Measurements from ENCODE around the gene DNM3.

Gene DNM3

DNA sequence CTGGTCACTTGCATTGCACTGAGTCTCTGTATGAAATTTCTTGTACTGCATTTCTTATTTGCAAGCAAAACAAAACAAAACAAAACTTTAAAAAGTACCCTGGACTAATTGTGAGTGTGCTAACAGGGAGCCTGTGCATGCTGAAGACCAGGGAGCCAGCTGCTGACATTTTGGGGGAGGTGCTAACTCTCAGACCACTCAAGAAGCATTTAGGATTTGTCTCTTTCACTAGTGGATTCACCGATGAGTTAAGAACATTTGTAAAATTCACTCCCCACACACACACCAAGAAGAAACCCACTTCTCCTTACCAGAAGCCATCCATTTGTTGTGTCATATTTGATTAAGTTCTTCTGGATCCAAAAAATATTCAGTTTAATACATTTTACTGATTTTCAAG, 483.5 kb downstream of the DNM3 start:
- no peak for DNase-seq (ENCODE audit: low read depth, low spot score)

DNA sequence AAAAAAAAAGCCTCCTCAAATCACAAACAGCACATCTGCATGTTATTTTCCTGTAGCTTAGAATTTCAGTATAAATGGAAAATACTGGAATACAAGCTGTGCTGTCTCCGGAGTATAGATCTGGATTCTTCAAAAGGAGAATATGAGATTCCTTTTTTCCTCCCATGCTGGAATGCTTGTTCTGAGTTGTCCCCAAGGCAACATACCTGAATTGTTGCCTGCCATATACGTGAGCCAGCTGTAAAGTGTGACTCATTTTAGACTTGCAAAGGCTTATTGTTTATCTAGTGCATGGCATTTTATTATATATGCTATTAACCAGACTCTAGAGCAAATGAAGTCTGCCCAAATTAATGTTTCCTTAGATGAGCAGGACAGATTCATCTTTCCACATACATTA, 484.2 kb downstream of the DNM3 start:
- DNase-seq (ENCODE audit: low read depth, low spot score) = no peak

GRCh38 chr1:172326136-172326535, 484.8 kb downstream of the DNM3 start:
- no peak for DNase-seq (ENCODE audit: low read depth, low spot score)

GRCh38 chr1:172328266-172328665, 487.0 kb downstream of the DNM3 start:
- no peak for DNase-seq (ENCODE audit: low read depth, low spot score)

GRCh38 chr1:172332230-172332629, 490.9 kb downstream of the DNM3 start:
- DNase-seq (ENCODE audit: low read depth, low spot score) = no peak

- DNase-seq (ENCODE audit: low read depth, low spot score) = no peak
These were observed 494.1 kb downstream of the DNM3 start for GRCh38 chr1:172335377-172335776.

DNA sequence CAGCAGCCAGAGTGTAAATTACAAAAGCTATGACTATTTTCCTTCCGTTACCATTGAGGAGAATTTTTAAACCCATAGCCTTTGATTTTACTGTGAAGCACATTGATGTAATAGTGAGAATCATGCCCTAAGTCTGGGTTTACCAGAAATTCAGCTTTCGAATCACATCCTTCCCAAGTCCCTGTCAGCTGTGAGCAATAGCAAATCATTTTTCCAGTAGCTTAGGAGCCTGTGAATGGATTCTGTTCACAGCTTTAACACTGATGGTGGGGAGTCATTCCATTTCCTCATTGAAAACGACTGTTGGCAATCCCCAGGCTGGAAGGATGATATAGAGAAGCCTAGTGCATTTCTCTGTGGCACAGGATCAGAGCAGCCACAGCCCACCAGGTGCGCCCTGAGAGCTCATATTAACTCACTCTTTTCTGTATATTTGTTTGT, 497.0 kb downstream of the DNM3 start:
- DNase-seq (ENCODE audit: low read depth, low spot score) = no peak

- no peak for DNase-seq (ENCODE audit: low read depth, low spot score)
These were observed 498.5 kb downstream of the DNM3 start for GRCh38 chr1:172339842-172340241.

- DNase-seq (ENCODE audit: low read depth, low spot score) = no peak
These were observed 499.2 kb downstream of the DNM3 start for GRCh38 chr1:172340520-172340919.

GRCh38 chr1:172341697-172342096, 500.4 kb downstream of the DNM3 start:
- DNase-seq (ENCODE audit: low read depth, low spot score) = no peak

DNA sequence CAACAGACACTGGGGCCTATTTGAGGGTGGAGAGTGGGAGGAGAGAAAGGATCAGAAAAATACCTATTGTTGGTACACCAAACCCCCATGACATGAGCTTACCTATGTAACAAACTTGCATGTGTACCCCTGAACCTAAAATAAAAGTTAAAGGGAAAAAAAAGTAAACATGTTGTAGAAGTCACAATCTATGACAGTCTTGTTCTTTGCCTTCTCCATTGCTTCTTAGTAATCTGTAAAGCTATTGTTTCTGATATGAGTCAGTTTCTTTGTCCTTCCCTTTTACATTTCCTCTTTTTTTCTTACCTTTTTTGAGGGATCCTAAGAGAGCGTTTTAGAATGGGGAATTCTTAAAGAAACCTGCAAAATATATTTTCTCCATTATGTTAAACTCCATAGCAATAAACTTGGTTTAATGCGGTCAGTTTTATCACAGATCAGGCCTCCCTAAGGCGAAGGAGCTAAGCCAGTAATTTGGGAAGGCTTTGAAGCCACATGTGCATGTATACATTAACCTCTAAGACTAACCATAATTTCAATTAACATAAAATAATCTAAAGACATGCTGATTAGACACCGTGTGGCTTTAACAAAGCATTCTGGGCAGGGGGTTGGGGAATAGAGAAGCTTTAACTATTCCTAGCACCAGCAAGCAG, 501.4 kb downstream of the DNM3 start:
- no peak for DNase-seq (ENCODE audit: low read depth, low spot score)

GRCh38 chr1:172343240-172344160, 502.2 kb downstream of the DNM3 start:
- no peak for DNase-seq (ENCODE audit: low read depth, low spot score)

- no peak for DNase-seq (ENCODE audit: low read depth, low spot score)
These were observed 503.1 kb downstream of the DNM3 start for GRCh38 chr1:172344444-172344843.

DNA sequence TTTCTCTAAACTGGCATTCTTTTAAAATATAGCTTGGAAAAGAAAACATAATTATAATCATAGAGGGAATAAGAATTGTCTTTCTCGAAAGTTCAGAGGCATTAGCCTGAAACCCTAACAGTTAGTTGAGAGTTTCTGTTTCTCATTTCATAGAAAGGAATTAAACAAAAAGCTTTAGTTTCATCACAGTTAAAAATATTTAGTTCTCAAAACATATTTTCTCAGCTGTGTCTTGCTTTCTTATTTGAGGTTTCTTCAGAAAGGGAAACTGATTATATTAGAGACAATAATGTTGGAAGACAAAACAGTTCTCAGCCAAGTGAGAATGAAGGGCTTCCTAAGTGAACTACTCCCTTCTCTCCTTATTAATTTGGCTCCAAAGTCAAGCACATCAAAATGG, 503.8 kb downstream of the DNM3 start:
- DNase-seq (ENCODE audit: low read depth, low spot score) = no peak

DNA sequence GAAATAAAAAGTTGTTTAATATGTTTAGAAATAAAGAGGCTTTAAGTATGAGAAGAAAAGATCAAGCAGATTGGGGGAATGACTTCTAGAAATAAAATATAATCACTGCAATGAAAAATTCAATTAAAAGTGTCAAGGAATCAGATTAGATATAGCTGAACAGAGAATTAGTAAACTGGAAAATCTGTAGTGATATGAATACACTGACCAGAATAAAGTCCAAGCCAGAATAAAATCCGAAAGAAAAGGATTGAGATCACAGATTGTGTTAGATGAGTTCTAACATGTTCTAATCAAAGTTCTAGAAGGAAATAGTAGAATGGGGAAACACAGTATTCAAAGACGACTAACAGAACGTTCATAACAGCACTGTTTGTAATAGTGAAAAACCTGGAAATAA, 506.1 kb downstream of the DNM3 start:
- DNase-seq (ENCODE audit: low read depth, low spot score) = no peak

- no peak for DNase-seq (ENCODE audit: low read depth, low spot score)
These were observed 509.6 kb downstream of the DNM3 start for GRCh38 chr1:172350856-172351255.

DNA sequence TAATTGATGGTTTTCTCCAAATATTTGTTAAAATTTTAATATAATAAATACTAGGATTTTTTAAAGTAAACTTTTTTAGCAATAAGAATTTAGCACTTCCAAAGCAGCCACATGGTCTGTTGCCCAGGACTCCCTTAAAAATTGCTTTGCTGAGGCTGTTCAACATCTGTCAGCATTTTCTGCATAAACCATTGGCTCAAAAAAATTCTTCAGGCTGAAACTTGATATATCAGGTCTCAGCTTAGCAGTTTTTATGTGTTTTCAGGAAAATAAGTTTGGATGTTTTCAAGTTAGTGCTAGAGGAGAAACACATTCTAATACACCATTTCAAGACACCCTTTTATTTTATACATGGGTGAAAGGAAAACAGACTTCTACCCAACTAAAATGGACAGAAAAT, 510.0 kb downstream of the DNM3 start:
- no peak for DNase-seq (ENCODE audit: low read depth, low spot score)

DNA sequence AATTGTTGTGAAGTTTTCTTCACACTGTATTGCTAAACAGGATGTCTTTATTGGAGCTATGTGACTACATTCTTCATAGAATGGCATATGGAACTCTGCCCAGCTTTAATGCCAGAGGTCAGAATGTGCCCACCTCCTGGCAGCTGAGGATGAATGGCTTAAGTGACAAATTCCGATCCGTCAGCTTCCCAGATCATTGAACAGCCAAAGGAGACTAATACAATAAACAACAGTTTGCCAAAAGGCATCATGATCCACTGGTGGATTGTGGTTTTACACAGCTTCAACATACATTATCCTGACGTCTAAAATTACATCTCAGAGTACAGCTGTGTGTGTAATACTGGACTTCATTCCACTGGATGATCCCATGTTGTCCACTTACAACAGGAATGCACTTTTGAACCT, 510.5 kb downstream of the DNM3 start:
- DNase-seq (ENCODE audit: low read depth, low spot score) = no peak

DNA sequence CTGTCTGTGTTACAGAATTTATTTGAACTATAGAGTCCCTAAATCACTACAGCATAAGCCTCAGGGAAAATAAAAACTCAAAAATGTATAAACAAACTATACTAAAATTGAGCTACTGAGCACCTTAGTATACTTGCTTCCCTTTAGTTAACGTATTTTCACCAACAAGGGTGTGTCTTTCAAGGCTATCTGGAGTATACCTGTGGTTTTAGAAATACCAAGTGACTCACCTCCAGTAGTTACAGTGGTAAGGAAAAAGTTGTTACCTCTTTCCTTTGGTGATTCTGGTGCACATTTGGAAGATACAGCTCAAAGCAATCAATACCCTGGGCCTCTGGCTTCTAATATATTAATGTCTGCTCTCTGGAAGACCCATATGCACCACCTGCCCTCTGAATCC, 511.1 kb downstream of the DNM3 start:
- no peak for DNase-seq (ENCODE audit: low read depth, low spot score)

GRCh38 chr1:172354291-172355274, 513.3 kb downstream of the DNM3 start:
- DNase-seq (ENCODE audit: low read depth, low spot score) = no peak

DNA sequence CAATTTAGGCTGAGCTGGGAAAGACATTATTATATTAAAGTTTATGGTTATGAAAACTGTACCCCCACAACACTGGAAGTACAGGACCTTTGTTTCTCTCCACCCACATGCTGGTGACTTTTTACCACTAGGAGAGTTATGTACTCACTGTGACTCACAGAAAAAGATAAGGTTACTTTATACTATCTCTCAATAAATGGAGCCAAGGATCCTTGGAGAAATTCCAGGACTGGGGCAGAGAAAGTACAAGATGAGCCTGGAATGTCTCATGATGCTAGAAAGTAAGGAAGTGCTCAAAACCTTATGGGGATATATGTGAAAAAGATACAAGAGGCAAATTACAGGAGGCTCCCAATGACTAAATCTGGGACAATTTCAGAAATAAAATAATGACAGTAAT, 515.3 kb downstream of the DNM3 start:
- DNase-seq (ENCODE audit: low read depth, low spot score) = no peak

All from brain pericyte (primary cell).